SJSA1 (cell line): ENCODE measurements around the gene SORD. TPM values are rescaled to one million over a fixed set of nuclear protein-coding genes. Genes with fewer than 3 reads are reported as not detected.

Experiments used
- total RNA-seq: library from RNA; depleted of rRNA; stranded (reverse); fragments of >200 nt; shearing (Covaris generic); gene quantifications from 2 replicates; pipeline ENCODE4 v1.2.3, GENCODE V29; 2014; rRNA removed

Gene SORD
- total RNA-seq, 1 experiment from 2014 or later: 25.9 TPM

Other genes starting within 250 kb of the SORD start
- not detected in 2 replicates for gene TERB2, start 66.5 kb upstream of the SORD start, total RNA-seq
- gene DUOX2, start 91.0 kb downstream of the SORD start, total RNA-seq: not detected in 2 replicates
- not detected in 2 replicates for gene DUOXA2, start 91.1 kb downstream of the SORD start, total RNA-seq
- not detected in 2 replicates for gene DUOXA1, start 106.7 kb downstream of the SORD start, total RNA-seq
- not detected in 2 replicates for gene DUOX1, start 106.8 kb downstream of the SORD start, total RNA-seq
- 2.0 TPM in 1 of 2 replicates, not detected in the other for gene SHF, start 164.8 kb downstream of the SORD start, total RNA-seq
- gene SLC28A2, start 229.0 kb downstream of the SORD start, total RNA-seq: not detected in 2 replicates